Panc1 (cell line): ENCODE data around the gene GDF11.

Experiments
- CTCF ChIP-seq: fragments of 450-650 bp; IDR thresholded peaks from 2 replicates; pipeline ENCODE4 v1.5.1; 2017; ENCODE audit warnings: mild to moderate bottlenecking
- POLR2AphosphoS5 ChIP-seq: IDR thresholded peaks from 2 replicates; pipeline ENCODE4 v1.6.1; 2012; ENCODE audit warnings: mild to moderate bottlenecking, low read depth, low read length, moderate library complexity
- REST ChIP-seq, 2 experiments: IDR thresholded peaks; 2 replicates each; pipeline ENCODE4 v1.6.1; 2011 to 2012; ENCODE audit warnings: low read depth in 2 of 2, control low read depth in 1 of 2, low read length in 1 of 2, mild to moderate bottlenecking in 1 of 2, moderate library complexity in 1 of 2; ENCODE audit not compliant: insufficient read depth in 1 of 2
- TCF7L2 ChIP-seq: IDR thresholded peaks from 2 replicates; pipeline ENCODE4 v1.6.1; 2011; ENCODE audit warnings: mild to moderate bottlenecking, low read depth, low read length, inconsistent platforms

GRCh38 chr12:55722948-55723347 lies 20.0 kb upstream of the GDF11 start:
- TF ChIP-seq CTCF: no peak
- no peak for TF ChIP-seq REST (IDR thresholded peaks at IDR 0.05; ENCODE audit: insufficient read depth in 1 of 2, low read depth in 2 of 2, low read length in 1 of 2)
- TF ChIP-seq POLR2AphosphoS5: no peak
- no peak for TF ChIP-seq TCF7L2
